IPS-20b (cell line): ENCODE results near the gene TRIM2.

Experiments
- H3K27ac ChIP-seq: one replicate; pipeline ENCODE4 v1.5.1; 2013; ENCODE audit warnings: low read length
- H3K27me3 ChIP-seq: 2 replicates; pipeline ENCODE4 v1.6.1; 2013; ENCODE audit warnings: mild to moderate bottlenecking, low read length, inconsistent platforms; ENCODE audit not compliant: insufficient read depth
- H3K36me3 ChIP-seq: 2 replicates; pipeline ENCODE4 v1.6.1; 2013; ENCODE audit warnings: low read depth, mild to moderate bottlenecking, inconsistent platforms, low read length, moderate library complexity; ENCODE audit not compliant: insufficient read depth
- H3K4me1 ChIP-seq: 2 replicates; pipeline ENCODE4 v1.6.1; 2013; ENCODE audit warnings: mild to moderate bottlenecking, control low read depth, inconsistent platforms, low read length, moderate library complexity; ENCODE audit not compliant: insufficient read depth
- H3K4me3 ChIP-seq: 2 replicates; pipeline ENCODE4 v1.5.1; 2013; ENCODE audit warnings: mild to moderate bottlenecking, low read length, inconsistent platforms
- H3K9ac ChIP-seq: 2 replicates; pipeline ENCODE4 v1.6.1; 2013; ENCODE audit warnings: low read depth, mild to moderate bottlenecking, inconsistent platforms, low read length, moderate library complexity
- H3K9me3 ChIP-seq: 2 replicates; pipeline ENCODE4 v1.6.1; 2013; ENCODE audit warnings: mild to moderate bottlenecking, low read depth, low read length, inconsistent platforms; ENCODE audit not compliant: insufficient read depth

The TRIM2 gene

DNA sequence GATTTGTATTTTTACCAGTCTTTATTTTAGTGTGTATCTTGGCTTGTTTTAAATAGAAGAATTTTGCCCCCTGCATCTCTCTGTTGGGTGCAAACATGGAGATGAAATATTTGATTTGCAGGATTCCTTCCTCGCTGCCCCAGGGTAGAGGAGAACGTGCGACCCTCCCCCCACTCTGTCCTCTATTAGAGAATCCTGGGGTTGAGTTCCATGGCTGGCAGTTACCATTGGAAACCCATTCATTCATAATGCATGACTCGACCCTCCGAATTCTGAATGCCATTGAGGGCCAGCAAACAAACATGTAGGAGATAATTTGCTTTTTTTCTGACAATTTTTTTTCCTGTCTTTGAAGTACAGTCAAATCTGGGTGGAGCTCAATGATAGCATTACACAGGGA lies 53.7 kb downstream of the TRIM2 start:
- no peaks in the 10 kb centered on the region for H3K27me3 ChIP-seq
- peak overlapping the region; percentile 79 for H3K4me3 ChIP-seq
- H3K27ac ChIP-seq: peak overlapping the region; percentile 83
- H3K4me1 ChIP-seq: peaks cover 57% of the 10 kb centered on the region
- H3K9ac ChIP-seq: peak overlapping the region; percentile 85
- H3K36me3 ChIP-seq: peaks cover 4% of the 10 kb centered on the region; the same call in 1 of the 2 replicates
- H3K9me3 ChIP-seq: no peaks in the 10 kb centered on the region

- H3K4me3 ChIP-seq: peak overlapping the region; percentile 79
Observed at GRCh38 chr4:153258750-153259149, 54.5 kb downstream of the TRIM2 start.

DNA sequence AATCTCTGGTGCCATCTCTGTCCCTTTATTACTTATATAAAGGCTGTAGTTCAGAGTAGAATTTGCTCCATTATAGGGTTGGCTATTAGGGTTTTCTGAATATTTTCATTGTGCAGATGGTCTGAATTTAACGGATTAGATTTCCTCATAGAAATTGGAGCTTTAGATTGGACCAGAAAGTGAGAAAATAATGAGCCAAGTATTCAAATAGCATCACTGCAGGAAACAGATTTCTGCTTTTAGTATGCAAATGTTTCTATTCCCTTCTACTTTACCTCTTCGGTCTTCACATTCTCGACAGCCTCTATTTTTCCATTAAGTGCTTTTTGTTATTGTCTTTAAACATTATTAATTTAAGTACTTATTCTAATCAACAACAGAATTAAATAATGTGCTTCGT lies 55.4 kb downstream of the TRIM2 start:
- Histone ChIP-seq H3K27me3 (no peaks in the 10 kb centered on the region), H3K9ac (peak overlapping the region; percentile 85)

More at GRCh38 chr4:153258750-153259149, 54.5 kb downstream of the TRIM2 start:
- no peaks in the 10 kb centered on the region for H3K9me3 ChIP-seq
- H3K9ac ChIP-seq: peak overlapping the region; percentile 85
- H3K4me1 ChIP-seq: peaks cover 57% of the 10 kb centered on the region
- peaks cover 8% of the 10 kb centered on the region; the same call in 1 of the 2 replicates for H3K36me3 ChIP-seq
- no peaks in the 10 kb centered on the region for H3K27me3 ChIP-seq
- H3K27ac ChIP-seq: peak overlapping the region; percentile 83

GRCh38 chr4:153260132-153260531 lies 55.9 kb downstream of the TRIM2 start:
- peak overlapping the region; percentile 50 for H3K27ac ChIP-seq
- peak overlapping the region; percentile 79 for H3K4me3 ChIP-seq

More for the DNA sequence above, 55.4 kb downstream of the TRIM2 start:
- no peaks in the 10 kb centered on the region for H3K9me3 ChIP-seq
- peaks cover 8% of the 10 kb centered on the region; the same call in 1 of the 2 replicates for H3K36me3 ChIP-seq
- H3K4me1 ChIP-seq: peaks cover 57% of the 10 kb centered on the region
- peak overlapping the region; percentile 83 for H3K27ac ChIP-seq
- H3K4me3 ChIP-seq: peak overlapping the region; percentile 79

GRCh38 chr4:153260553-153261300 lies 56.5 kb downstream of the TRIM2 start:
- Histone ChIP-seq H3K27ac (peak overlapping the region; percentile 72), H3K9me3 (no peaks in the 10 kb centered on the region), H3K36me3 (peaks cover 8% of the 10 kb centered on the region; the same call in 1 of the 2 replicates), H3K4me1 (peaks cover 47% of the 10 kb centered on the region), H3K4me3 (peak overlapping the region; percentile 79; the same call in 1 of the 2 replicates), H3K27me3 (no peaks in the 10 kb centered on the region), H3K9ac (peak overlapping the region; percentile 85; the same call in 1 of the 2 replicates)

More at GRCh38 chr4:153260132-153260531, 55.9 kb downstream of the TRIM2 start:
- Histone ChIP-seq H3K9ac (peak overlapping the region; percentile 85; the same call in 1 of the 2 replicates), H3K9me3 (no peaks in the 10 kb centered on the region), H3K27me3 (no peaks in the 10 kb centered on the region), H3K4me1 (peaks cover 52% of the 10 kb centered on the region), H3K36me3 (peaks cover 8% of the 10 kb centered on the region; the same call in 1 of the 2 replicates)

GRCh38 chr4:153261461-153261860 lies 57.2 kb downstream of the TRIM2 start:
- H3K4me1 ChIP-seq: peaks cover 41% of the 10 kb centered on the region
- H3K9me3 ChIP-seq: no peaks in the 10 kb centered on the region
- H3K36me3 ChIP-seq: peaks cover 8% of the 10 kb centered on the region; the same call in 1 of the 2 replicates
- peak overlapping the region; percentile 72 for H3K27ac ChIP-seq
- peak overlapping the region; percentile 50; the same call in 1 of the 2 replicates for H3K9ac ChIP-seq
- 0 out of 2 replicates have a peak overlapping the region, but pooled peaks have one; percentile 19 for H3K4me3 ChIP-seq
- no peaks in the 10 kb centered on the region for H3K27me3 ChIP-seq

GRCh38 chr4:153261914-153262313 lies 57.7 kb downstream of the TRIM2 start:
- Histone ChIP-seq H3K4me1 (peaks cover 36% of the 10 kb centered on the region), H3K27me3 (no peaks in the 10 kb centered on the region), H3K9ac (peak overlapping the region; percentile 50; the same call in 1 of the 2 replicates), H3K36me3 (peaks cover 8% of the 10 kb centered on the region; the same call in 1 of the 2 replicates), H3K9me3 (no peaks in the 10 kb centered on the region), H3K4me3 (no peak overlapping the region), H3K27ac (no peak overlapping the region)

GRCh38 chr4:153265306-153266047 lies 61.2 kb downstream of the TRIM2 start:
- Histone ChIP-seq H3K36me3 (peaks cover 12% of the 10 kb centered on the region; the same call in 1 of the 2 replicates), H3K27ac (no peak overlapping the region), H3K27me3 (no peaks in the 10 kb centered on the region), H3K9ac (no peak overlapping the region), H3K9me3 (no peaks in the 10 kb centered on the region), H3K4me3 (no peak overlapping the region), H3K4me1 (peaks cover 40% of the 10 kb centered on the region; the same call in 1 of the 2 replicates)

- peaks cover 17% of the 10 kb centered on the region; the same call in 1 of the 2 replicates for H3K36me3 ChIP-seq
- H3K4me3 ChIP-seq: no peak overlapping the region
- H3K9me3 ChIP-seq: no peaks in the 10 kb centered on the region
- no peaks in the 10 kb centered on the region for H3K27me3 ChIP-seq
- H3K4me1 ChIP-seq: peaks cover 27% of the 10 kb centered on the region; the same call in 1 of the 2 replicates
- no peak overlapping the region for H3K27ac ChIP-seq
- no peak overlapping the region for H3K9ac ChIP-seq
Observed at GRCh38 chr4:153266988-153267387, 62.7 kb downstream of the TRIM2 start.

DNA sequence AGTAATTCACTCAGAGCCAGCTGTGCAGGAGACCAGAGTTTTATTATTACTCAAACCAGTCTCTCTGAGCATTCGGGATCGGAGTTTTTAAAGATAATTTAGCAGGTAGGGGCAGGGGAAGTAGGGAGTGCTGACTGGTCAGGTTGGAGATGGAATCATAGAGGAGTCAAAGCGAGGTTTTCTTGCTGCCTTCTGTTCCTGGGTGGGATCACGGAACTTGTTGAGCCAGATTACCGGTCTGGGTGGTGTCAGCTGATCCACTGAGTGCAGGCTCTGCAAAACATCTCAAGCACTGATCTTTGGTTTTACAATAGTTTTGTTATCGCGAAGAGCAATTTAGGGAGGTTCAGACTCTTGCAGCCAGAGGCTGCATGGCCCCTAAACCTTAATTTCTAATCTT lies 63.6 kb downstream of the TRIM2 start:
- no peaks in the 10 kb centered on the region for H3K9me3 ChIP-seq
- H3K9ac ChIP-seq: no peak overlapping the region; the same call in 1 of the 2 replicates
- peak overlapping the region; percentile 58 for H3K27ac ChIP-seq
- H3K4me3 ChIP-seq: no peak overlapping the region
- H3K4me1 ChIP-seq: peaks cover 25% of the 10 kb centered on the region; the same call in 1 of the 2 replicates
- H3K36me3 ChIP-seq: peaks cover 15% of the 10 kb centered on the region; the same call in 1 of the 2 replicates
- no peaks in the 10 kb centered on the region for H3K27me3 ChIP-seq

- H3K4me3 ChIP-seq: no peak overlapping the region
- peaks cover 25% of the 10 kb centered on the region; the same call in 1 of the 2 replicates for H3K4me1 ChIP-seq
- H3K27me3 ChIP-seq: no peaks in the 10 kb centered on the region
- peaks cover 13% of the 10 kb centered on the region; the same call in 1 of the 2 replicates for H3K36me3 ChIP-seq
- peak overlapping the region; percentile 58 for H3K27ac ChIP-seq
- peak overlapping the region; percentile 51; the same call in 1 of the 2 replicates for H3K9ac ChIP-seq
- no peaks in the 10 kb centered on the region for H3K9me3 ChIP-seq
Observed at GRCh38 chr4:153268295-153268694, 64.1 kb downstream of the TRIM2 start.
